ENCODE measurements around the gene TTYH2.

Gene TTYH2

DNA sequence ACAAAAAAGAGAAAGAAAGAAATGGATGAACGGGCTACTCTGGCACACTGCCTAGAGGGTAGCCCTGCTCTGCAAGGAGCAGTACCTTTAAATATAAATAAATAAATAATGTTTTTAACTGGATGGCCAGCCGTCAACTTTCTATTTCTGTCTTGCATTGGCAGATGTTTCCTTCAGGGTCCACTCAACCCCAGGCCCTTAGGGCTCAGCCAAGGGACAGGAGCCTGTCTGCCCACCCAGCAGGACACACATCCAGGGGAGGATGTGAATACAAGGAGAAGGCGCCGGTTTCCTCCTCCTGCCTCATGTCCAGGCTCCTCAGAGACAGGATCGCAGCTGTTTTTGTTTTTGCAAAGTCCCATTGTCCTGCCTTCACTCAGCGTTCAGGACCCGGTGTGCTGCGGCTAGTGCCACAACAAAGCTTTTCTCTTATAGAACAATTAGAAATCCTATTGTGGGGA is 22.6 kb downstream of the TTYH2 start:
- Histone ChIP-seq H3K9ac (ENCODE audit: low read length) (no peak overlapping the region), H3K9me2 (replicated peaks; ENCODE audit: insufficient read depth, low read length) (no peaks in the 10 kb centered on the region), H3K36me3 (ENCODE audit: low read length) (no peaks in the 10 kb centered on the region), H3F3A (ENCODE audit: insufficient read depth) (no peaks in the 10 kb centered on the region), H3K27ac (ENCODE audit: low read depth, low read length) (no peak overlapping the region), H3K4me3 (ENCODE audit: insufficient read depth, low read length, poor library complexity, severe bottlenecking) (no peak overlapping the region), H2AFZ (ENCODE audit: low read depth, low read length, severe bottlenecking) (no peak overlapping the region), H3K4me2 (ENCODE audit: low read depth, low read length, poor library complexity, severe bottlenecking) (no peak overlapping the region), H3K27me3 (ENCODE audit: low read length) (no peaks in the 10 kb centered on the region), H4K20me1 (ENCODE audit: low read depth, low read length) (no peaks in the 10 kb centered on the region), H3K9me3 (ENCODE audit: insufficient read depth, low read length) (no peaks in the 10 kb centered on the region), H3K79me2 (ENCODE audit: insufficient read depth, low read length) (no peaks in the 10 kb centered on the region)
- TF ChIP-seq, protein P1, sequence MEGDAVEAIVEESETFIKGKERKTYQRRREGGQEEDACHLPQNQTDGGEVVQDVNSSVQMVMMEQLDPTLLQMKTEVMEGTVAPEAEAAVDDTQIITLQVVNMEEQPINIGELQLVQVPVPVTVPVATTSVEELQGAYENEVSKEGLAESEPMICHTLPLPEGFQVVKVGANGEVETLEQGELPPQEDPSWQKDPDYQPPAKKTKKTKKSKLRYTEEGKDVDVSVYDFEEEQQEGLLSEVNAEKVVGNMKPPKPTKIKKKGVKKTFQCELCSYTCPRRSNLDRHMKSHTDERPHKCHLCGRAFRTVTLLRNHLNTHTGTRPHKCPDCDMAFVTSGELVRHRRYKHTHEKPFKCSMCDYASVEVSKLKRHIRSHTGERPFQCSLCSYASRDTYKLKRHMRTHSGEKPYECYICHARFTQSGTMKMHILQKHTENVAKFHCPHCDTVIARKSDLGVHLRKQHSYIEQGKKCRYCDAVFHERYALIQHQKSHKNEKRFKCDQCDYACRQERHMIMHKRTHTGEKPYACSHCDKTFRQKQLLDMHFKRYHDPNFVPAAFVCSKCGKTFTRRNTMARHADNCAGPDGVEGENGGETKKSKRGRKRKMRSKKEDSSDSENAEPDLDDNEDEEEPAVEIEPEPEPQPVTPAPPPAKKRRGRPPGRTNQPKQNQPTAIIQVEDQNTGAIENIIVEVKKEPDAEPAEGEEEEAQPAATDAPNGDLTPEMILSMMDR (IDR thresholded peaks at IDR 0.05; ENCODE audit: insufficient read depth, low read length, poor library complexity, severe bottlenecking), result no peak
- no peak for TF ChIP-seq EZH2phosphoT487 (conservative IDR thresholded peaks at IDR 0.05; ENCODE audit: low read length)

DNA sequence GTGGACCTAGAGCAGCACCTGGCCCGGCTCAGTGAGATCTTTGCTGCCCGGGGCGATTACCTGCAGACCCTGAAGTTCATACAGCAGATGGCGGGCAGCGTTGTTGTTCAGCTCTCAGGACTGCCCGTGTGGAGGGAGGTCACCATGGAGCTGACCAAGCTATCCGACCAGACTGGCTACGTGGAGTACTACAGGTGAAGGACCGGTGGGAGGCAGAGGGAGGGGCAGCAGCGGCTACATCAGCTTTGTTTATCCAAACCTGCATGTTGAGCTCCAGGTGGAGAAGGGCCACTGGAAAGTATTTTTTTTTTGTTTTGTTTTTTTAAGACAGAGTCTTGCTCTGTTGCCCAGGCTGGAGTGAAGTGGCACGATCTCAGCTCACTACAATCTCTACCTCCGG is 23.9 kb downstream of the TTYH2 start:
- Histone ChIP-seq H3K9ac (ENCODE audit: low read length) (no peak overlapping the region), H3K4me2 (ENCODE audit: low read depth, low read length, poor library complexity, severe bottlenecking) (no peak overlapping the region), H3K27ac (ENCODE audit: low read depth, low read length) (no peak overlapping the region), H3K9me2 (replicated peaks; ENCODE audit: insufficient read depth, low read length) (no peaks in the 10 kb centered on the region), H3K4me3 (ENCODE audit: insufficient read depth, low read length, poor library complexity, severe bottlenecking) (no peak overlapping the region), H3K27me3 (ENCODE audit: low read length) (no peaks in the 10 kb centered on the region), H4K20me1 (ENCODE audit: low read depth, low read length) (no peaks in the 10 kb centered on the region), H3K79me2 (ENCODE audit: insufficient read depth, low read length) (no peaks in the 10 kb centered on the region), H3K36me3 (ENCODE audit: low read length) (no peaks in the 10 kb centered on the region), H3K9me3 (ENCODE audit: insufficient read depth, low read length) (no peaks in the 10 kb centered on the region), H3F3A (ENCODE audit: insufficient read depth) (no peaks in the 10 kb centered on the region), H2AFZ (ENCODE audit: low read depth, low read length, severe bottlenecking) (no peak overlapping the region)
- TF ChIP-seq EZH2phosphoT487 (conservative IDR thresholded peaks at IDR 0.05; ENCODE audit: low read length), result no peak
- TF ChIP-seq, protein P1 (IDR thresholded peaks at IDR 0.05; ENCODE audit: insufficient read depth, low read length, poor library complexity, severe bottlenecking), result no peak

DNA sequence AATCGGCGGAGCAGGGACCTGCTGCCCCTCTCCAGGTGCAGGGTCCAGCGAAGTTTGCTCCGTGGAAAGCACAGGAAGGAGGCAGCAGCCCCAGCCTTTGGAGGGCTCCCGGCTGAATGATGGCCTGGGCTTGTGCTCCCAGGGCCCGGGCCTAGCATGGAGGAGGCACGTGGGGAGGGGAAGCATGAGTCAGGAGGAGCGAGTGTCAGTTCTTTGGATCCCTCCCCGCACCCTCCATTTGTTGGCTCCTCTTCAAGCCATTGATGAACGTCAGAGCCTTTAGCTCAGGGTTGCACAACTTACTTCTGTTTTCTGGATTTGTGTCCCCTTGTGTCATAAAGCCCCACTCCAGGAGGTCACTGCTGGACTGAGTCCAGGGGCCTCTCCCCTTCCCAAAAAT is 25.8 kb downstream of the TTYH2 start:
- Histone ChIP-seq H3K27me3 (ENCODE audit: low read length) (no peaks in the 10 kb centered on the region), H3K4me3 (ENCODE audit: insufficient read depth, low read length, poor library complexity, severe bottlenecking) (no peak overlapping the region), H3K36me3 (ENCODE audit: low read length) (no peaks in the 10 kb centered on the region), H3K4me2 (ENCODE audit: low read depth, low read length, poor library complexity, severe bottlenecking) (no peak overlapping the region), H3K9me3 (ENCODE audit: insufficient read depth, low read length) (no peaks in the 10 kb centered on the region), H3K9me2 (replicated peaks; ENCODE audit: insufficient read depth, low read length) (no peaks in the 10 kb centered on the region), H3K79me2 (ENCODE audit: insufficient read depth, low read length) (no peaks in the 10 kb centered on the region), H3K9ac (ENCODE audit: low read length) (no peak overlapping the region), H3K27ac (ENCODE audit: low read depth, low read length) (no peak overlapping the region), H3F3A (ENCODE audit: insufficient read depth) (no peaks in the 10 kb centered on the region), H2AFZ (ENCODE audit: low read depth, low read length, severe bottlenecking) (no peak overlapping the region), H4K20me1 (ENCODE audit: low read depth, low read length) (no peaks in the 10 kb centered on the region)
- TF ChIP-seq EZH2phosphoT487 (conservative IDR thresholded peaks at IDR 0.05; ENCODE audit: low read length), result no peak
- TF ChIP-seq, protein P1 (IDR thresholded peaks at IDR 0.05; ENCODE audit: insufficient read depth, low read length, poor library complexity, severe bottlenecking), result no peak
